Activated CD4-positive, alpha-beta T cell treated with anti-CD3 and anti-CD28 coated beads, Interleukin-2, Interleukin-6, amounts not matched to agents 100 ng/mL and 50 ng/mL, durations not matched to agents 16 hours and 8 hours (primary cell): ENCODE measurements around the gene TAF11L12.
"Not testable (repeated sequence)": the region's sequence is repeated elsewhere in the genome, so short reads cannot be mapped to it uniquely, and the experiment has no call there.

Experiments
- DNase-seq: peaks from one replicate; pipeline ENCODE4 v3.0.0-alpha.2; 2020

The TAF11L12 gene

DNA sequence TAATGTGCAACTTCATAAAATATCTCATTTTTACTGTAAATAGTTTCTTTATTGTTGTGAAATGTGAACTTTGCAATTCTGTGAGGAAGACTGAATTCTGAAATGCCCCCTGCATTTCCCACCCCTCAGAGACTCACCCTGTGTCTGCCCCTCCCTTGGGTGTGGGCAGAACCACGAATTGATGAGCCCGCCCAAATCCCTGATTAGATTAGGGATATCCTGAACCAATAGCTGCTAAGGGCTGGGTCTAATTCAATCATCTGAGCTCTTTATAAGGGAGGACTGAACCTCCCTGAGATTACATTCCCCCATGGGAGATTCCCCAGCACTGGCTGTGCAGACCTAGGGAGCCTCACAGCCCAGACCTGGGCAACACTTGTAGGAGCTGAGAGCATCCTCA is at the start of gene TAF11L12:
Gene TAF11L12 (plus strand): TSS at position 301 of the 400 bp plus-strand sequence.
- DNase-seq: not testable (repeated sequence)

DNA sequence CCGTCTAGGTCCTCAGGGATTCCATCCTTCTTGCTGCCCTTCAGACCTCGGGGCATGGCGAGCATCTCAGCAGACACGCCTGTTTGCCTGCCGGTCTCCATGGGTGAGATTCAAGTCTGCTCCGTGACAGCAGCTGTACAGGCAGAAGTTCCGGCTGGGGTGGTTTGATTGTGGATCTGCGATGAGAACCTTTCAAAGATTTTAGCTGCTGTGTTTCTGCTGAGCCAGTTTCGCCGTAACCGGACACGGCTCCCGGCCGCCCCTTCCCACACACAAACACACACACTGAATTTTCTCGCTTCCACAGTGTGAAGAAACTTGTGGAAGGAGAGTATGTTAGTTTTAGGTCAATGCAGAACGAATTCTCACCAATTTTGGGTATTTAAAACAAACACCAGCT is 24.5 kb upstream of the TAF11L12 start, which contains the start of gene TAF11L7:
Gene TAF11L7 (minus strand): TSS at position 101 of the 400 bp plus-strand sequence.
- not testable (repeated sequence) for DNase-seq

- not testable (repeated sequence) for DNase-seq
Measured at GRCh38 chr5:17590860-17591259, 19.3 kb upstream of the TAF11L12 start, which contains the start of gene TAF11L8. TSS of gene TAF11L8 (minus strand) at chr5:17590960.

- not testable (repeated sequence) for DNase-seq
Measured at GRCh38 chr5:17594255-17594654, 15.9 kb upstream of the TAF11L12 start, which contains the start of gene TAF11L9. TSS of gene TAF11L9 (minus strand) at chr5:17594394.

GRCh38 chr5:17597728-17598127 is 12.5 kb upstream of the TAF11L12 start, which contains the start of gene TAF11L10:
TSS of gene TAF11L10 (minus strand) at chr5:17597828.
- DNase-seq: not testable (repeated sequence)

- DNase-seq: not testable (repeated sequence)
Measured at GRCh38 chr5:17603880-17604279, 6.3 kb upstream of the TAF11L12 start, which contains the start of gene TAF11L11. TSS of gene TAF11L11 (plus strand) at chr5:17604183.

GRCh38 chr5:17604951-17605350 is 5.2 kb upstream of the TAF11L12 start:
- DNase-seq: no peak

DNA sequence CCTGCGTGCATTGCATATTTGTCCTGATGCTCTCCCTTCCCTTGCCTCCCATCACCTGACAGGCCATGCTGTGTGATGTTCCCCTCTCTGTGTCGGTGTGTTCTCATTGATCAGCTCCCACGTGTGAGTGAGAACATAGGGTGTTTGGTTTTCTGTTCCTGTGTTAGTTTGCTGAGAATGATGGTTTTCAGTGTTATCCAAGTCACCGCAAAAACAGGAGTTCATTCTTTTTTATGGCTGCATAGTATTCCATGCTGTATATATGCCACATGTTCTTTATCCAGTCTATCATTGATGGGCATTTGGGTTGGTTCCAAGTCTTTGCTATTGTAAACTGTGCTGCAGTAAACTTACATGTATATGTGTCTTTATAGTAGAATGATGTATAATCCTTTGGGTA is 2.7 kb upstream of the TAF11L12 start:
- not testable (repeated sequence) for DNase-seq

- DNase-seq: no peak
Measured at GRCh38 chr5:17614872-17615605, 4.8 kb downstream of the TAF11L12 start.

DNA sequence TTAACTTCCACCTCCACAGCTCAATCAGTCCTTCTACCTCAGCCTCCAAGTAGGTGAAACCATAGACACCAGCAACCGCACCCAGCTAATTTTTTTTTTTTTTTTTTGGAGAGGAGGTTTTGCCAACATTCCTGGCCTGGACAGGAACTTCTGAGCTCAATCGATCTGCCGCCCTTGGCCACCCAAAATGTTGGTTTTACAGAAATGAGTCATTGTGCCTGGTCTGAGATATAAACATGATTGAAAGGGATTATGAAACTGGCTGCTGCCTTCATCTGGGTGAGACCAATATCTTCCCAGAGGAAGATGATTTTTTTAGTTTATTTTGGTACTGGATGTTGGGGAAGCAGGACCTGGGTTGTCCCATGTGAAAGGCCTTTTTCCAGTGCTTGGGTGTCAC is 9.2 kb downstream of the TAF11L12 start:
- DNase-seq: no peak

DNA sequence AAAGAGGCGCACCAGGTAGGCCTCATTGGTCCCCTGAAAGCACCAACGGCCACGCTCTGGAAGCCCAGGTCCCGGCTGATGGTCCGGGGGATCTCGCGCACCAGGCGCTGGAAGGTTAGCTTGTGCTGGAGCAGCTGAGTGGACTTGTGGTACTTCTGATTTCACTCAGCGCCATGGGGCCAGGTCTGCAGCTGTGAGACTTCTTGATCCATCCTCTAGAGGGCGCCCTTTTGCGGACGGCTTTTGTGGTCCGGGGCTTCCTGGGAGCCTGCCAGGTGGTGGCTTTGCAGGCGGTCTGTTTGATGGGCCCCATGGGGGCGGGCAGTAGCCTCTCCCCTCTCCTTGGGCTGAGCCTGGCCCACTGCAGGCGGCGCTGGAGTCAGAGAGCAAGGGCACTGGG is 10.4 kb downstream of the TAF11L12 start:
- no peak for DNase-seq

- no peak for DNase-seq
Measured at GRCh38 chr5:17625686-17626085, 15.5 kb downstream of the TAF11L12 start.

DNA sequence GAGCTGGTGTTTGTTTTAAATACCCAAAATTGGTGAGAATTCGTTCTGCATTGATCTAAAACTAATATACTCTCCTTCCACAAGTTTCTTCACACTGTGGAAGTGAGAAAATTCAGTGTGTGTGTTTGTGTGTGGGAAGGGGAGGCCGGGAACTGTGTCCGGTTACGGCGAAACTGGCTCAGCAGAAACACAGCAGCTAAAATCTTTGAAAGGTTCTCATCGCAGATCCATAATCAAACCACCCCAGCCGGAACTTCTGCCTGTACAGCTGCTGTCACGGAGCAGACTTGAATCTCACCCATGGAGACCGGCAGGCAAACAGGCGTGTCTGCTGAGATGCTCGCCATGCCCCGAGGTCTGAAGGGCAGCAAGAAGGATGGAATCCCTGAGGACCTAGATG is 21.6 kb downstream of the TAF11L12 start, which contains the start of gene TAF11L13:
Gene TAF11L13 (plus strand): TSS at position 301 of the 400 bp plus-strand sequence.
- not testable (repeated sequence) for DNase-seq

GRCh38 chr5:17634160-17634559 is 24.0 kb downstream of the TAF11L12 start, which contains the start of gene TAF11L14:
TSS of gene TAF11L14 (plus strand) at chr5:17634460.
- no peak for DNase-seq

GRCh38 chr5:17649232-17649631 is 39.0 kb downstream of the TAF11L12 start:
- not testable (repeated sequence) for DNase-seq

- DNase-seq: not testable (repeated sequence)
Measured at GRCh38 chr5:17655201-17655759, 45.1 kb downstream of the TAF11L12 start.

DNA sequence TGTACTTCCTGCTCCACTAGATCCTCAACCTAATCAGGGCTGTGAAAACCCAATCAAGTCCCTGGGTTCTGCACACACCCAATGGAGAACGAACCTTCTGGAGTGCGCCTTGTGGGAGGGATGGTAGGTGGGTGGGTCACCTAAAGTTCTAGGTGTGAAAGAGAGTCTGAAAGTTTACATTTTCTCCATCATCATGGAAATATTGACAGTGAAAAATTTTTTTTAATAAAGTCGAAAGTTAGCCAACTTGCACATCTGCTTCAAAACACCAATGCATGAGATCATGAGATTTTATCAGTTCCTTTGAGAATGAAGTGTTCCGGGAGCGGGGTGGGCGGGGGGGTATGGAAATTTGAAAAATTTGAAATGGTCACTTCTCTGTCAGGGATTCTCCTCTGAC is 45.7 kb downstream of the TAF11L12 start:
- DNase-seq: no peak
